ENCODE measurements around the gene LGALS4.
"Not testable (repeated sequence)": the region's sequence is repeated elsewhere in the genome, so short reads cannot be mapped to it uniquely, and the experiment has no call there.

Gene LGALS4

GRCh38 chr19:38816131-38816750 lies 3.5 kb upstream of the LGALS4 start:
- WGBS (ENCODE audit: insufficient coverage): 98% methylated on average over 12 of the region's 18 CpGs
- Histone ChIP-seq H3K36me3 (ENCODE audit: control insufficient read depth in 4 of 4, insufficient read depth in 4 of 4, low read length in 3 of 4) (peaks cover 0 to 44% (median 29%) of the 10 kb centered on the region in 4 experiments), H3K4me3 (ENCODE audit: control insufficient read depth in 1 of 7, extremely low read depth in 1 of 7, insufficient read depth in 4 of 7, low read depth in 2 of 7, low read length in 6 of 7) (no peak overlapping the region), H3K27me3 (replicated peaks in 2 of 5; ENCODE audit: control insufficient read depth in 4 of 5, insufficient read depth in 5 of 5, low read length in 4 of 5) (no peaks in the 10 kb centered on the region), H3K27ac (ENCODE audit: insufficient read depth in 1 of 2, low read depth in 1 of 2, low read length in 2 of 2, poor library complexity in 1 of 2, severe bottlenecking in 2 of 2) (no peak overlapping the region), H3K9me3 (ENCODE audit: control extremely low read depth in 1 of 5, control insufficient read depth in 4 of 5, insufficient read depth in 2 of 5, low read depth in 1 of 5, low read length in 4 of 5) (no peaks in the 10 kb centered on the region), H3K4me1 (ENCODE audit: control extremely low read depth in 1 of 4, control insufficient read depth in 4 of 4, insufficient read depth in 4 of 4, low read length in 3 of 4) (no peaks in the 10 kb centered on the region)
- POLR2A ChIA-PET: interaction anchor here (1.4 kb wide), 1 partner anchor 15 kb away, joined by 3 read pairs; the partner anchor contains the start of gene ECH1
- CTCF ChIA-PET: no interaction called here
- no peak for DNase-seq

- Histone ChIP-seq H3K4me1 (ENCODE audit: control extremely low read depth in 1 of 4, control insufficient read depth in 4 of 4, insufficient read depth in 4 of 4, low read length in 3 of 4) (no peaks in the 10 kb centered on the region), H3K36me3 (ENCODE audit: control insufficient read depth in 4 of 4, insufficient read depth in 4 of 4, low read length in 3 of 4) (peaks cover 0 to 41% (median 27%) of the 10 kb centered on the region in 4 experiments), H3K4me3 (ENCODE audit: control insufficient read depth in 1 of 7, extremely low read depth in 1 of 7, insufficient read depth in 4 of 7, low read depth in 2 of 7, low read length in 6 of 7) (no peak overlapping the region), H3K27me3 (replicated peaks in 2 of 5; ENCODE audit: control insufficient read depth in 4 of 5, insufficient read depth in 5 of 5, low read length in 4 of 5) (no peaks in the 10 kb centered on the region), H3K9me3 (ENCODE audit: control extremely low read depth in 1 of 5, control insufficient read depth in 4 of 5, insufficient read depth in 2 of 5, low read depth in 1 of 5, low read length in 4 of 5) (no peaks in the 10 kb centered on the region), H3K27ac (ENCODE audit: insufficient read depth in 1 of 2, low read depth in 1 of 2, low read length in 2 of 2, poor library complexity in 1 of 2, severe bottlenecking in 2 of 2) (no peak overlapping the region)
- ChIA-PET CTCF (interaction anchor here (0.5 kb wide), 1 partner anchor 8 kb away, joined by 3 read pairs; no protein-coding TSS in a partner anchor), POLR2A (no interaction called here)
- no peak for DNase-seq
- 95% methylated on average over 28 of the region's 34 CpGs for WGBS (ENCODE audit: insufficient coverage)
Observed at GRCh38 chr19:38815059-38816001, 2.6 kb upstream of the LGALS4 start.

- H3K27ac ChIP-seq (ENCODE audit: insufficient read depth in 1 of 2, low read depth in 1 of 2, low read length in 2 of 2, poor library complexity in 1 of 2, severe bottlenecking in 2 of 2); H3K9me3 ChIP-seq (ENCODE audit: control extremely low read depth in 1 of 5, control insufficient read depth in 4 of 5, insufficient read depth in 2 of 5, low read depth in 1 of 5, low read length in 4 of 5); H3K4me3 ChIP-seq (ENCODE audit: control insufficient read depth in 1 of 7, extremely low read depth in 1 of 7, insufficient read depth in 4 of 7, low read depth in 2 of 7, low read length in 6 of 7); H3K27me3 ChIP-seq (replicated peaks in 2 of 5; ENCODE audit: control insufficient read depth in 4 of 5, insufficient read depth in 5 of 5, low read length in 4 of 5); H3K4me1 ChIP-seq (ENCODE audit: control extremely low read depth in 1 of 4, control insufficient read depth in 4 of 4, insufficient read depth in 4 of 4, low read length in 3 of 4); DNase-seq; POLR2A ChIA-PET: not testable (repeated sequence)
- WGBS (ENCODE audit: insufficient coverage): no CpG with 5 or more reads among the region's 2 CpGs
- peaks cover 0 to 34% (median 25%) of the 10 kb centered on the region in 4 experiments for H3K36me3 ChIP-seq (ENCODE audit: control insufficient read depth in 4 of 4, insufficient read depth in 4 of 4, low read length in 3 of 4)
- CTCF ChIA-PET: interaction anchor here (1.0 kb wide), 2 partner anchors 8 to 36 kb away, joined by 3 to 5 read pairs; no protein-coding TSS in a partner anchor
Observed at GRCh38 chr19:38813932-38814331, 1.2 kb upstream of the LGALS4 start.

GRCh38 chr19:38813323-38813722 lies 578 bp upstream of the LGALS4 start:
- ChIA-PET CTCF (interaction anchor here (1.0 kb wide), 2 partner anchors 9 to 36 kb away, joined by 3 to 5 read pairs; no protein-coding TSS in a partner anchor), POLR2A (no interaction called here)
- WGBS (ENCODE audit: insufficient coverage): 100% methylated on average over 2 of the region's 6 CpGs

GRCh38 chr19:38812009-38812840 lies 520 bp downstream of the LGALS4 start:
- H3K27ac ChIP-seq (ENCODE audit: insufficient read depth in 1 of 2, low read depth in 1 of 2, low read length in 2 of 2, poor library complexity in 1 of 2, severe bottlenecking in 2 of 2): no peak overlapping the region
- no peak for DNase-seq
- ChIA-PET POLR2A (no interaction called here), CTCF (no interaction called here)
- no peak overlapping the region for H3K4me3 ChIP-seq (ENCODE audit: control insufficient read depth in 1 of 7, extremely low read depth in 1 of 7, insufficient read depth in 4 of 7, low read depth in 2 of 7, low read length in 6 of 7)
- H3K4me1 ChIP-seq (ENCODE audit: control extremely low read depth in 1 of 4, control insufficient read depth in 4 of 4, insufficient read depth in 4 of 4, low read length in 3 of 4): no peaks in the 10 kb centered on the region
- peaks cover 0 to 24% (median 18%) of the 10 kb centered on the region in 4 experiments for H3K36me3 ChIP-seq (ENCODE audit: control insufficient read depth in 4 of 4, insufficient read depth in 4 of 4, low read length in 3 of 4)
- 96% methylated on average over 17 of the region's 18 CpGs for WGBS (ENCODE audit: insufficient coverage)
- no peaks in the 10 kb centered on the region for H3K9me3 ChIP-seq (ENCODE audit: control extremely low read depth in 1 of 5, control insufficient read depth in 4 of 5, insufficient read depth in 2 of 5, low read depth in 1 of 5, low read length in 4 of 5)
- H3K27me3 ChIP-seq (replicated peaks in 2 of 5; ENCODE audit: control insufficient read depth in 4 of 5, insufficient read depth in 5 of 5, low read length in 4 of 5): no peaks in the 10 kb centered on the region

More at GRCh38 chr19:38813323-38813722, 578 bp upstream of the LGALS4 start:
- Histone ChIP-seq H3K4me1 (ENCODE audit: control extremely low read depth in 1 of 4, control insufficient read depth in 4 of 4, insufficient read depth in 4 of 4, low read length in 3 of 4) (no peaks in the 10 kb centered on the region), H3K36me3 (ENCODE audit: control insufficient read depth in 4 of 4, insufficient read depth in 4 of 4, low read length in 3 of 4) (peaks cover 0 to 34% (median 25%) of the 10 kb centered on the region in 4 experiments), H3K27ac (ENCODE audit: insufficient read depth in 1 of 2, low read depth in 1 of 2, low read length in 2 of 2, poor library complexity in 1 of 2, severe bottlenecking in 2 of 2) (no peak overlapping the region), H3K27me3 (replicated peaks in 2 of 5; ENCODE audit: control insufficient read depth in 4 of 5, insufficient read depth in 5 of 5, low read length in 4 of 5) (no peaks in the 10 kb centered on the region), H3K4me3 (ENCODE audit: control insufficient read depth in 1 of 7, extremely low read depth in 1 of 7, insufficient read depth in 4 of 7, low read depth in 2 of 7, low read length in 6 of 7) (no peak overlapping the region), H3K9me3 (ENCODE audit: control extremely low read depth in 1 of 5, control insufficient read depth in 4 of 5, insufficient read depth in 2 of 5, low read depth in 1 of 5, low read length in 4 of 5) (no peaks in the 10 kb centered on the region)
- DNase-seq: no peak

GRCh38 chr19:38809592-38810252 lies 3.0 kb downstream of the LGALS4 start:
- no peak for DNase-seq
- Histone ChIP-seq H3K9me3 (ENCODE audit: control extremely low read depth in 1 of 5, control insufficient read depth in 4 of 5, insufficient read depth in 2 of 5, low read depth in 1 of 5, low read length in 4 of 5) (no peaks in the 10 kb centered on the region), H3K27ac (ENCODE audit: insufficient read depth in 1 of 2, low read depth in 1 of 2, low read length in 2 of 2, poor library complexity in 1 of 2, severe bottlenecking in 2 of 2) (no peak overlapping the region), H3K27me3 (replicated peaks in 2 of 5; ENCODE audit: control insufficient read depth in 4 of 5, insufficient read depth in 5 of 5, low read length in 4 of 5) (no peaks in the 10 kb centered on the region), H3K4me3 (ENCODE audit: control insufficient read depth in 1 of 7, extremely low read depth in 1 of 7, insufficient read depth in 4 of 7, low read depth in 2 of 7, low read length in 6 of 7) (no peak overlapping the region), H3K36me3 (ENCODE audit: control insufficient read depth in 4 of 4, insufficient read depth in 4 of 4, low read length in 3 of 4) (no peaks in the 10 kb centered on the region), H3K4me1 (ENCODE audit: control extremely low read depth in 1 of 4, control insufficient read depth in 4 of 4, insufficient read depth in 4 of 4, low read length in 3 of 4) (no peaks in the 10 kb centered on the region)
- ChIA-PET CTCF (interaction anchor here (1.3 kb wide), 1 partner anchor 10 kb away, joined by 3 read pairs; no protein-coding TSS in a partner anchor), POLR2A (interaction anchor here (1.2 kb wide), 1 partner anchor 11 kb away, joined by 5 read pairs; no protein-coding TSS in a partner anchor)
- WGBS (ENCODE audit: insufficient coverage): 88% methylated on average over 5 of the region's 8 CpGs

Measured in common myeloid progenitor, CD34-positive (primary cell).